ENCODE results near the gene TTC33.
A peak's percentile ranks its signal among the peaks of the same experiment; 100 is the strongest.

DNA sequence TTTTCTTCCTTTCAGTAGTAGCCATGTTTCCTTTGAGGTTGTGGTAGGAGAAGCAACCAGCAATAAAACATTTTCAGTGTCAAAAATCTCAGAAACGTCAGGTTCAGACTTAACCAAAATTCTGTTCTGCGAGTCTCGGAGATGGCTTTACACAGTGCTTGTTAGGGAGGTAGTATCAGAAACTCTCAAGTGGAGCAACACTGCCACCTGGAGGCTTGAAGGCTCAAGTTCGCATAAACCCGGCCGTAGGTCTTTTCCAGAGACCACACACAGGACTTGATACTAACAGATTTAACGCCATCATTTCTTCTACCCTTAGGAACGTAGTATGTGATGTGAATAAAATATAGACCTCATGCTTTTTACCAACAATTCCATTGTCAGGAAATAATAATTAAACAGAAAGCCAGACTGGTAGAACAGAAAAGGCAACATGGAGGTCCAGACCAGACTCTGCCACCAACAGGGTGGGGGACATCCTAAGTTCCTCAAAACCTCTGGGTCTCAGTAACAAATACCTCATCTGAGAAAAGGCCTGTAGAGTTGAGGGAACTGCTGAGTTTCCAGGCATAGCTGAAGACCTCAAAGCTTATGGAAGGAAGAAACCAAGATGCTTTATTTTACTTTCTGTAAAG, 67.5 kb downstream of the TTC33 start:
- TF ChIP-seq, protein P1, sequence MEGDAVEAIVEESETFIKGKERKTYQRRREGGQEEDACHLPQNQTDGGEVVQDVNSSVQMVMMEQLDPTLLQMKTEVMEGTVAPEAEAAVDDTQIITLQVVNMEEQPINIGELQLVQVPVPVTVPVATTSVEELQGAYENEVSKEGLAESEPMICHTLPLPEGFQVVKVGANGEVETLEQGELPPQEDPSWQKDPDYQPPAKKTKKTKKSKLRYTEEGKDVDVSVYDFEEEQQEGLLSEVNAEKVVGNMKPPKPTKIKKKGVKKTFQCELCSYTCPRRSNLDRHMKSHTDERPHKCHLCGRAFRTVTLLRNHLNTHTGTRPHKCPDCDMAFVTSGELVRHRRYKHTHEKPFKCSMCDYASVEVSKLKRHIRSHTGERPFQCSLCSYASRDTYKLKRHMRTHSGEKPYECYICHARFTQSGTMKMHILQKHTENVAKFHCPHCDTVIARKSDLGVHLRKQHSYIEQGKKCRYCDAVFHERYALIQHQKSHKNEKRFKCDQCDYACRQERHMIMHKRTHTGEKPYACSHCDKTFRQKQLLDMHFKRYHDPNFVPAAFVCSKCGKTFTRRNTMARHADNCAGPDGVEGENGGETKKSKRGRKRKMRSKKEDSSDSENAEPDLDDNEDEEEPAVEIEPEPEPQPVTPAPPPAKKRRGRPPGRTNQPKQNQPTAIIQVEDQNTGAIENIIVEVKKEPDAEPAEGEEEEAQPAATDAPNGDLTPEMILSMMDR (IDR thresholded peaks at IDR 0.05), result peak; percentile 78 to 95 (median 88)
- TF ChIP-seq POLR2A (IDR thresholded peaks at IDR 0.05), result no peak

All from right lobe of liver (tissue), 4 donors.